Neural crest cell (in vitro differentiated cells): ENCODE data around the gene EPB42. TPM values are rescaled to one million over a fixed set of nuclear protein-coding genes. Genes with fewer than 3 reads are reported as not detected.

Experiments
- DNase-seq: peaks from one replicate; pipeline ENCODE4 v3.0.0; 2021; ENCODE audit warnings: low read depth, mixed read lengths, low spot score
- H3K27ac Mint-ChIP-seq: one replicate; pipeline ENCODE4 v1.8.0; 2021; ENCODE audit warnings: mild to moderate bottlenecking, mixed read lengths; ENCODE audit not compliant: unreplicated experiment
- H3K27me3 Mint-ChIP-seq: 2 replicates; pipeline ENCODE4 v1.8.0; 2021; ENCODE audit warnings: low read depth, mild to moderate bottlenecking, mixed read lengths
- H3K36me3 Mint-ChIP-seq: 2 replicates; pipeline ENCODE4 v1.8.0; 2021; ENCODE audit warnings: low read depth, mild to moderate bottlenecking, mixed read lengths
- H3K4me1 Mint-ChIP-seq: 2 replicates; pipeline ENCODE4 v1.8.0; 2021; ENCODE audit warnings: mixed read lengths
- H3K4me3 Mint-ChIP-seq: one replicate; pipeline ENCODE4 v1.8.0; 2021; ENCODE audit warnings: mild to moderate bottlenecking, mixed read lengths
- H3K9me3 Mint-ChIP-seq: 2 replicates; pipeline ENCODE4 v1.8.0; 2021; ENCODE audit warnings: mixed read lengths
- CTCF ChIP-seq: fragments of 200-600 bp; sonication (generic); conservative IDR thresholded peaks from 2 replicates; pipeline ENCODE4 v1.5.0; 2021; ENCODE audit warnings: antibody characterized with exemption, mild to moderate bottlenecking
- total RNA-seq: library from RNA; stranded (reverse); gene quantifications from 2 replicates; pipeline ENCODE4 v1.2.1, GENCODE V29; 2021

EPB42 gene
- total RNA-seq, 1 donor from 2014 or later = not detected

- TF ChIP-seq CTCF = no peak
- no peaks in the 10 kb centered on the region for H3K27me3 Mint-ChIP-seq
- H3K4me3 Mint-ChIP-seq = no peak overlapping the region
- no peak for DNase-seq
- H3K4me1 Mint-ChIP-seq = no peaks in the 10 kb centered on the region
- no peak overlapping the region for H3K27ac Mint-ChIP-seq
- H3K9me3 Mint-ChIP-seq = peaks cover 5% of the 10 kb centered on the region
- peaks cover 23% of the 10 kb centered on the region for H3K36me3 Mint-ChIP-seq
Measured at GRCh38 chr15:43196760-43197548, 23.9 kb downstream of the EPB42 start.

DNA sequence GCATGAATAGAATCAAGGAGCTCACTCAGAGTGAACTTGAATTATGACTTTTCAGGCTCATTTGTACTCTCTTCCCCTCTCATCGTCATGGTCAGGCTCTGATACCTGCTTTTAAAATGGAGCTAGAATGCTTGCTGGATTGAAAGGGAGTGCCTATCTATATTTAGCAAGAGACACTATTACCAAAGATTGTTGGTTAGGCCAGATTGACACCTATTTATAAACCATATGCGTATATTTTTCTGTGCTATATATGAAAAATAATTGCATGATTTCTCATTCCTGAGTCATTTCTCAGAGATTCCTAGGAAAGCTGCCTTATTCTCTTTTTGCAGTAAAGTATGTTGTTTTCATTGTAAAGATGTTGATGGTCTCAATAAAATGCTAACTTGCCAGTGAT lies 26.0 kb downstream of the EPB42 start:
- Mint-ChIP-seq H3K9me3 (peaks cover 4% of the 10 kb centered on the region), H3K27me3 (no peaks in the 10 kb centered on the region), H3K4me3 (no peak overlapping the region), H3K27ac (no peak overlapping the region), H3K36me3 (peaks cover 22% of the 10 kb centered on the region), H3K4me1 (no peaks in the 10 kb centered on the region)
- no peak for TF ChIP-seq CTCF
- no peak for DNase-seq

- no peak for DNase-seq
- no peak for TF ChIP-seq CTCF
- H3K4me1 Mint-ChIP-seq = no peaks in the 10 kb centered on the region
- H3K36me3 Mint-ChIP-seq = peaks cover 21% of the 10 kb centered on the region
- H3K27ac Mint-ChIP-seq = no peak overlapping the region
- H3K4me3 Mint-ChIP-seq = no peak overlapping the region
- H3K9me3 Mint-ChIP-seq = no peaks in the 10 kb centered on the region
- no peaks in the 10 kb centered on the region for H3K27me3 Mint-ChIP-seq
Measured at GRCh38 chr15:43193710-43194109, 27.1 kb downstream of the EPB42 start.

- Mint-ChIP-seq H3K4me3 (no peak overlapping the region), H3K27me3 (no peaks in the 10 kb centered on the region), H3K4me1 (peaks cover 11% of the 10 kb centered on the region), H3K27ac (no peak overlapping the region), H3K9me3 (no peaks in the 10 kb centered on the region), H3K36me3 (peaks cover 5% of the 10 kb centered on the region)
- TF ChIP-seq CTCF = no peak
- DNase-seq = no peak
Measured at GRCh38 chr15:43190178-43190577, 30.6 kb downstream of the EPB42 start.

GRCh38 chr15:43189296-43189695 lies 31.5 kb downstream of the EPB42 start:
- no peak overlapping the region for H3K27ac Mint-ChIP-seq
- H3K4me1 Mint-ChIP-seq = peaks cover 15% of the 10 kb centered on the region
- no peak for TF ChIP-seq CTCF
- H3K4me3 Mint-ChIP-seq = no peak overlapping the region
- no peaks in the 10 kb centered on the region for H3K27me3 Mint-ChIP-seq
- H3K36me3 Mint-ChIP-seq = peaks cover 2% of the 10 kb centered on the region
- H3K9me3 Mint-ChIP-seq = no peaks in the 10 kb centered on the region
- no peak for DNase-seq
